GM21526 (cell line): ENCODE results near the gene GRK6.

Experiments
- ATAC-seq: cut with Tn5 transposase; IDR thresholded peaks from one replicate; pipeline ENCODE4 v1.9.1; 2021; ENCODE audit warnings: moderate library complexity; ENCODE audit not compliant: unreplicated experiment, low FRiP score

Gene GRK6

GRCh38 chr5:177437623-177438022, 11.1 kb downstream of the GRK6 start:
- no peak for ATAC-seq

- ATAC-seq, result no peak
Observed at GRCh38 chr5:177438468-177438867, 12.0 kb downstream of the GRK6 start.

DNA sequence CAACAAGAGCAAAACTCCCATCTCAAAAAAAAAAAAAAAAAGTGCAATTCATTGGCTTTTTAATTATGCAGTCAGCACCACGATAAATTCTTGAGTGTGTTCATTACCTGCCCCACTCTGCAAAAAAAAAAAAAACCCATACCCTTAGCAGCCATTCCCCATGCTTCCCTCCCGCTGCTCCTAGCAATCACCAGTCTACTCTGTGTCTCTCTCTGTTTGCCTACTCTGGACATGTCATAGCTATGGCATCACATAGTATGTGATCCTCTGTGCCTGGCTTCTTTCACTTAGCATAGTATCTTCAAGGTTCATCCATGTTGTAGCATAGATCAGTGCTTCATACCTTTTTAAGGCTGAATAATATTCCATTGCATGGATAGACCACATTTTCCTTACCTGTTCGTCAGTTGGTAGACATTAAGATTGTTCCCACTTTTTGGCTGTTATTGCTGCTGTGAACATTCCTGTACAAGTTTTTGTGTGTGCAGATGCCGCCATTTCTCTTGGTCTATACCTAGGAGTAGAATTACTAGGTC, 13.1 kb downstream of the GRK6 start:
- no peak for ATAC-seq

GRCh38 chr5:177440211-177440989, 13.9 kb downstream of the GRK6 start:
- no peak for ATAC-seq

DNA sequence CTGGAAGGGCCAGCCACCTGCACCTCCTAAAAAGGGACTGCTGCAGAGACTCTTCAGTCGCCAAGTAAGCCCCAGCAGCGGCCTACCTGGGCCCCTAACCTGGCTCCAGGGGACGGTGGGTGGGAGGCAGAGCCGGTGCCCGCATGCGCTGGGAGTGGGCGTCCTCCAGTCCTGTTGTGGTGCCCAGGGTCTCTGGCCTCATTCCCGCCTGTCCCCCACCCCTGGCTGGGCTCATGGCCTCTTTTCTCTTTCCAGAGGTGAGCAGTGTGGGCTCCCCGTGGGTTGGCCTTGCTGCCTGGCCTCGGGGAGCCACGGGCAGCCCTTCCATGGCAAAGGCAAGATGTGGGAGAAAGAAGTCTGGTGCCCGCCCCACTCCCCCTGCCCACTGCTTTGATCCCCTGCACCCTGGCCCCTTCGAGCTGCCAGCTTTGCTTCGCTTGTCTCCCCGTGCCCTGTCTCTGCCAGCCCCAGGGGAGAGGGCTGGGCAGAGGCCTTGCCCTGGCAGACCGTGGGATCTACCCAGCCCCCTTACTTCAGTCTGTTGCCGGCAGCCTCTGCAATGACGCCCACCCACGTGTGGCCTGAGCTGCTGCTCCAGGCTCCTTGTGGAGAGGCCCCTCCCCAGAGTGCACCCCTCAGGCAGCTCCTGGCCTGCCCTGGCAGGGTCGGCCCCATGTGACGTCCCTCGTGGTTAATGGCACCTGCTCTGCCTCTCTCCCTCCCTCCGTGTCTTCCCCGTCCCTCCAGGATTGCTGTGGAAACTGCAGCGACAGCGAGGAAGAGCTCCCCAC, 14.7 kb downstream of the GRK6 start:
- no peak for ATAC-seq

GRCh38 chr5:177442066-177442826, 15.8 kb downstream of the GRK6 start:
- ATAC-seq, result no peak

DNA sequence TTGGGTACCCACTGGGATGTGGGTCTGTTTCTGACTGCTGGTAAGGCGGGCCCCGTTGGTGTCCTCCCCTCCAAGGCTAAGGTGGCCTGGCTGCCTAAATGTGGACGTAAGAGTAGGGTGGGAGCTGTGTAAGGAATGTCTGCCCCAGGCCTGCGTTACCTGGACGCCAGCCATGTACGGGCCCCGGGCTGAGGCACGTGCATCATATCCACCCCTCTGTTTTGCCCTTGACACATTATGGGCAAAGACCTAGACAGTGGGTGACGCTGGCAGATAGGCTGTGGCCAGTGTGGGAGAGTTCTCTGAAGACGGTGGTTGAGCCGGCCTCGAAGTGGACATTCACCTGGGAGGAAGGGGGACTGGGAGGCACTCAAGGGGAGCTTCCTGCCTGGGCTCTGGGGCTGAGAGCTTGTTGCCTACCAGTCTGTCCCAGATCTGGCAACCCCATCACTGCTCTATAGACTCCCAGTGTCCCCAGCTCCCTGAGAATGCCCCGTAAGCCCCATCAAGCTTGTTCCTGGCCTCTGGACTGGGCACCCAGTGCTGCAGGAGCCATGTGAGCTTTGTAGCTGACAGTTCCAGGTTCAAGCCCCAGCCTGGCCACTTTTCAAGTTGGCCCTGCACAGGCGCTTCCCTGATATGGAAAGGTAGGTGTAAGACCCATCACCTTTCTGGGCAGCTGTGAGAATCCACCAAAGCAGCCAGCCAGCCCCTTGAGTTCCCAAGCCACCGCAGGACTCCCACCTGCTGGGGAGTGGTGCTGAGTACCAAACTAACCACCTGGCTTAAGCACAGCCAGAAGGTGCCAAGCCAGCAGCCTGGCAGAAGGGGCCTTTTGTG, 16.9 kb downstream of the GRK6 start:
- no peak for ATAC-seq

GRCh38 chr5:177444106-177445051, 17.9 kb downstream of the GRK6 start:
- ATAC-seq, result no peak

DNA sequence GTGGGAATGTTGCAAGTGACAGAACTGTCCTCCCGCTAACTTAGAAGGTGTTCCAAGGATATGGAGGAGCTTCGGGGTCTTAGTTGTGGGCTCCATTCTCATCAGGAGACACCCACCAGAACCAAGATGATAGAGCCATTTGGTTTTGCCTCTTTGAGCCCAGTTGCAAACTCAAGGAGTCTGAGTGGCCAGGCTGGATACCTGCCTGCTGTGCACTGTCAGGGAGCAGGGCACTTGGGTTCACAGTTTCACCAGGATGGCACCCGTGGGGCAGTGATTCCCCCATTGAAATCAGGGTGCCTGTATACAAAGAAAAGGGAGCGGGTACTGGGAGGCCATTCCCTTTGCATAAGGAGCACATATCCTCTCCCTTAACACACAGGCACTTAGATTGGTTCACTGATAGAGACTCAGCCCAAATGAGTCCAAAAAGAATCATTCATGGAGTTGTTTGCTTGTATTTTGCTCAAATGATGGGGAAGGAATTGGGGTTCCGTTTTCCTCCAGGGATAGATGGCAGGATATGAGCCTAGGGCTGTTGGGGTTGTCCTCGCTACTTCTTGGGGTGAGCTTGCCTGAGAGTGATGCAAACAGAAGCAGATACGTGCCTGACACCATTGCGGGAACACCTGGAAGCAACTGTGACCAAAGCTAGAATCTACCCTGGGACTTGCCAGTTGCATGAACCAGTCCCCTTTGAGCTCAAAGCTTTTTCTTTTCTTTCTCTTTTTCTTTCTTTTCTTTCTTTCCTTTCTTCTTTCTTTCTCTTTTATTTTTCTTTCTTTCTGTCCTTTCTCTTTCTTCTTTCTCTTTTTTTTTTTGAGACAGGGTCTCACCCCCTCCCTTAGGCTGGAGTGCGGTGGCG, 18.8 kb downstream of the GRK6 start:
- no peak for ATAC-seq

- ATAC-seq, result no peak
Observed at GRCh38 chr5:177445917-177446199, 19.4 kb downstream of the GRK6 start.

DNA sequence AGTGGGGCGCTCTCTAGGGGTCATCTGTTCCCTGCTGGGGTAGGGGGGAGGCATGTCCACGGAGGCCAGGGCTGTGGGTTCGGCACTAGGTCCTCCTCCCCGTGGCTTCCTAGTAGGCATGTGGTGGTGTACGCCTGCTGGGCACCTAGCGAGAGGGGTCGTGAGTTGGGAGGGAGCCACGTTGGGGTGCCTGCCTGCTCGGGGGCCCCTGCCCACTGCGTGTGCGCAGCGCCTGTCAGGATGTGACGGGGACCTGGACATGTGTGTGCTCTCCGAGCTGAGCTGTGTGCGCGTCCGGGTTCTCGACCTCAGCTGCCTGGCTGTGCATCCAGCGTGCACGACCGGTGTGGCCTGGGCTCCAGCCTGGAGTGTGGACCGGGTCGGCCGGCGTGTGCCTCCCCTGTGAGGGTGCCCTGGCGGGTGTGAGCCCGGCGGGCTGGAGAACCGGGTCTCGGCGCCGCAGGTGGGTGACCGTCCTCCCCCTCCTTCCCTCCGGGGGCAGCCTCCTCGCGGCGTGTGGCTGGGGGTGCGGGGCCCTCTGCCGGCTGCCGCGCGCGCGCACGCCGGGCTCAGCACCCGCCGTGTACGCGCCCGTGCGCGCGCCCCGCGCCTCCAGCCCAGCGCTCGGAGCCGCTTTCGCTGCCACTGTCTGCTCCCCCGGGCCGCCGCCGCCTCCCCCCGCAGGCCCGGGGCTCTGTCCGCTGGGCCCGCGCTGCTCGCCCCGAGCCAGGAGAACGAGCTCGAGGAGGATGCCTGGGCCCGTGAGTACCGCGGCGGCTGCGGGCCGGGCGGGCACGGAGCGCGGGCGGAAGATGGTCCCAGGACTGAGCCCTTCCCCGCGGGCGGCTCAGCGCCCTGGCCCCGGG, 20.0 kb downstream of the GRK6 start, which contains the start of gene PRR7:
TSS of gene PRR7 (plus strand) at position 615 of the 866 bp plus-strand sequence. CDS start 8,254 bp downstream, outside the sequence.
- ATAC-seq, result peak; percentile 41

GRCh38 chr5:177447066-177447610, 20.7 kb downstream of the GRK6 start:
- peak; percentile 18 for ATAC-seq

DNA sequence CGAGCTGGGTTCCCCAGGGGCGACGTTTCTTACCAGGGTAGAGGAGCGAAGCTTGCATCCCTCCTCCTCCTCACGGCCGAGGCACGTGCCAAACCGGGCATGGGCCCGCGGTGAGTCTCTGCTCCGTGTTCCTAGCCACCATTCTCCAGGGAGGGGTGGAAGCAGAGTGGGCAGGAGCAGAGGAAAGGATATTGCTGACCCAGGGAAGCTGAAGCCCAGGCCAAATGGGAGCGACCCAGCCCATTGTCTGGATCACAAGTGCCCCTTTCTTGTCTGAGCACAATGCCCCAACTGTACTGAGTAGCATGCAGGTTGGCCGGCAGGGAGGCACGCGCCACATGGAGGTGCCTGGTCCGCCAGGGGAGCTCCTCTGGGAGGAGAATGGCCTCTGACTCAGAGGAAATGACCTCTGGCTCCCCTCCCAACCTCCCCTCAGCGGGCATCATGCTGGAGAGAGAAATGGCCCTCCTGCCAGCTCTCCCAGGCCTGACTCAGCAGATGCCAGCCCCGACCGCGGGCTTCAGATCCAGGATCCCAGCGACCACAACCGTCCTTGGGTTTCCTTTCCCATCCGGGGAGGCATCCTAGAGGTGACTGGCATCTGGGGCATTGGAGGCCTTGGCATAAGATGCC, 21.3 kb downstream of the GRK6 start:
- no peak for ATAC-seq

GRCh38 chr5:177448244-177448950, 21.9 kb downstream of the GRK6 start:
- ATAC-seq, result no peak

- no peak for ATAC-seq
Observed at GRCh38 chr5:177449140-177450061, 22.9 kb downstream of the GRK6 start.
